Hematopoietic multipotent progenitor cell treated with erythropoietin and hydrocortisone succinate and interleukin-3 and kit ligand, for 17 days (in vitro differentiated cells): ENCODE results near the gene ZBTB4.
"Not testable (repeated sequence)": the region's sequence is repeated elsewhere in the genome, so short reads cannot be mapped to it uniquely, and the experiment has no call there.

Source experiments
- DNase-seq: peaks from one replicate; pipeline ENCODE4 v3.0.0-alpha.2; 2015; ENCODE audit warnings: low spot score

The ZBTB4 gene

GRCh38 chr17:7491583-7491982 lies 12.2 kb upstream of the ZBTB4 start:
- no peak for DNase-seq

GRCh38 chr17:7490144-7490543 lies 10.7 kb upstream of the ZBTB4 start:
- no peak for DNase-seq

GRCh38 chr17:7486181-7486580 lies 6.8 kb upstream of the ZBTB4 start:
- DNase-seq = no peak

GRCh38 chr17:7484919-7485377 lies 5.5 kb upstream of the ZBTB4 start:
- DNase-seq = no peak

GRCh38 chr17:7484067-7484918 lies 4.9 kb upstream of the ZBTB4 start, which contains the start of gene POLR2A:
Gene POLR2A (plus strand): TSS chr17:7484366.
- DNase-seq = peak; percentile 99

GRCh38 chr17:7483255-7484066 lies 4.0 kb upstream of the ZBTB4 start:
- DNase-seq = peak; percentile 89

- not testable (repeated sequence) for DNase-seq
Observed at GRCh38 chr17:7482742-7483088, 3.3 kb upstream of the ZBTB4 start.

- peak; percentile 66 for DNase-seq
Observed at GRCh38 chr17:7481842-7482741, 2.7 kb upstream of the ZBTB4 start.

- DNase-seq = not testable (repeated sequence)
Observed at GRCh38 chr17:7481275-7481674, 1.8 kb upstream of the ZBTB4 start, which contains the start of gene SLC35G6. Gene SLC35G6 (plus strand): TSS chr17:7481446. CDS start chr17:7481517, 71 bp downstream.

- no peak for DNase-seq
Observed at GRCh38 chr17:7480089-7480384, 606 bp upstream of the ZBTB4 start.

GRCh38 chr17:7478276-7479212 lies 887 bp downstream of the ZBTB4 start:
- peak; percentile 53 for DNase-seq

- peak; percentile 29 for DNase-seq
Observed at GRCh38 chr17:7477392-7478275, 1.8 kb downstream of the ZBTB4 start.

GRCh38 chr17:7476951-7477350 lies 2.5 kb downstream of the ZBTB4 start:
- DNase-seq = no peak

GRCh38 chr17:7476494-7476893 lies 2.9 kb downstream of the ZBTB4 start:
- peak; percentile 50 for DNase-seq

- peak; percentile 78 for DNase-seq
Observed at GRCh38 chr17:7475764-7476422, 3.5 kb downstream of the ZBTB4 start.

- DNase-seq = not testable (repeated sequence)
Observed at GRCh38 chr17:7474767-7475166, 4.7 kb downstream of the ZBTB4 start.

GRCh38 chr17:7471729-7472128 lies 7.7 kb downstream of the ZBTB4 start:
- DNase-seq = no peak

GRCh38 chr17:7470457-7470973 lies 8.9 kb downstream of the ZBTB4 start:
- not testable (repeated sequence) for DNase-seq

- DNase-seq = not testable (repeated sequence)
Observed at GRCh38 chr17:7469843-7470242, 9.6 kb downstream of the ZBTB4 start.
